IPS-15b (cell line): Measurements from ENCODE around the gene HS6ST3.

Experiments
- H3K27me3 ChIP-seq: one replicate; pipeline ENCODE4 v1.6.1; 2013; ENCODE audit warnings: low read length; ENCODE audit not compliant: control insufficient read depth, insufficient read depth
- H3K36me3 ChIP-seq: one replicate; pipeline ENCODE4 v1.6.1; 2013; ENCODE audit warnings: low read length; ENCODE audit not compliant: control insufficient read depth, insufficient read depth
- H3K4me1 ChIP-seq: one replicate; pipeline ENCODE4 v1.6.1; 2013; ENCODE audit warnings: mild to moderate bottlenecking, low read length; ENCODE audit not compliant: control insufficient read depth, insufficient read depth
- H3K4me3 ChIP-seq: one replicate; pipeline ENCODE4 v1.5.1; 2013; ENCODE audit warnings: low read depth, low read length
- H3K9ac ChIP-seq: one replicate; pipeline ENCODE4 v1.6.1; 2013; ENCODE audit warnings: low read depth, mild to moderate bottlenecking, low read length
- H3K9me3 ChIP-seq: one replicate; pipeline ENCODE4 v1.6.1; 2013; ENCODE audit warnings: mild to moderate bottlenecking, low read length; ENCODE audit not compliant: control insufficient read depth, insufficient read depth

HS6ST3 gene

DNA sequence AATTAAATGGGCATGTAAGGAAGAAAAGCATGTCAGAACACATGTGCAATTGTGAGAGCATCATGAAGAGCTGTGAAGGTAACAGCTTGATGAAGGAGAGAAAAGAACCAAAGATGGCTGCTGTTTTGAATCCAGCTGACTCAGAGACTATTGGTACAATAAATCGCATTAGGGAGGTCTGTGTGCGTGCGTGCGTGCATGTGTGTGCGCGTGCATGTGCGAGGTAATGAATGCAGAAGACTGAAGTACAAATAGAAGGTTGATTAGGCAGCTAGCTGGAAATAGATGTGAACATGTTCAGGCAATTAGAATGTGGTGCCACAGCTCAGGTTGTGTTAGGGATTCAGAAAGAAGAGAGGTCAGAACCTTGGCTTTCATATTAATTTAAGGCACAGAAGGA lies 463.9 kb downstream of the HS6ST3 start:
- Histone ChIP-seq H3K4me1 (no peaks in the 10 kb centered on the region), H3K9me3 (no peaks in the 10 kb centered on the region), H3K27me3 (no peaks in the 10 kb centered on the region), H3K9ac (no peak overlapping the region), H3K4me3 (no peak overlapping the region), H3K36me3 (no peaks in the 10 kb centered on the region)

DNA sequence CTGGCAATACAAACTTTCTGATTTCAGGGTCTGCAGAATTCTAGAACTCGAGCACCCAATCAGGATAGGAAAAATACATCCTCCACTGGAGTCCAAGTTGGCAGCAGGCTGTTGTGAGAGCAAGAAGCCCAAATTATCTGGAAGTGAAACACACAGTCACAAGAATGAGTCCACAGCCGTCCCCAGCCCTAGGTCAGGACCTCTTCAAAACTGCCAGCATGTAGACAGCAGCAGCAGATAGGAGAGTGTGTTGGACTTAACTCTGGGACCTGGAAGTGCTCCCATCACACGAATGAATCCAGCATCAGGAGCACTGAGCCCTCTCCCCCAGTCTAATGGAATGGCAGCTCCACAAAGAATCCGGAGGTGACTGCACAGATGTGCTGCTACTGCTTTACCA lies 483.7 kb downstream of the HS6ST3 start:
- Histone ChIP-seq H3K36me3 (no peaks in the 10 kb centered on the region), H3K4me1 (no peaks in the 10 kb centered on the region), H3K9me3 (no peaks in the 10 kb centered on the region), H3K9ac (no peak overlapping the region), H3K4me3 (no peak overlapping the region), H3K27me3 (no peaks in the 10 kb centered on the region)

DNA sequence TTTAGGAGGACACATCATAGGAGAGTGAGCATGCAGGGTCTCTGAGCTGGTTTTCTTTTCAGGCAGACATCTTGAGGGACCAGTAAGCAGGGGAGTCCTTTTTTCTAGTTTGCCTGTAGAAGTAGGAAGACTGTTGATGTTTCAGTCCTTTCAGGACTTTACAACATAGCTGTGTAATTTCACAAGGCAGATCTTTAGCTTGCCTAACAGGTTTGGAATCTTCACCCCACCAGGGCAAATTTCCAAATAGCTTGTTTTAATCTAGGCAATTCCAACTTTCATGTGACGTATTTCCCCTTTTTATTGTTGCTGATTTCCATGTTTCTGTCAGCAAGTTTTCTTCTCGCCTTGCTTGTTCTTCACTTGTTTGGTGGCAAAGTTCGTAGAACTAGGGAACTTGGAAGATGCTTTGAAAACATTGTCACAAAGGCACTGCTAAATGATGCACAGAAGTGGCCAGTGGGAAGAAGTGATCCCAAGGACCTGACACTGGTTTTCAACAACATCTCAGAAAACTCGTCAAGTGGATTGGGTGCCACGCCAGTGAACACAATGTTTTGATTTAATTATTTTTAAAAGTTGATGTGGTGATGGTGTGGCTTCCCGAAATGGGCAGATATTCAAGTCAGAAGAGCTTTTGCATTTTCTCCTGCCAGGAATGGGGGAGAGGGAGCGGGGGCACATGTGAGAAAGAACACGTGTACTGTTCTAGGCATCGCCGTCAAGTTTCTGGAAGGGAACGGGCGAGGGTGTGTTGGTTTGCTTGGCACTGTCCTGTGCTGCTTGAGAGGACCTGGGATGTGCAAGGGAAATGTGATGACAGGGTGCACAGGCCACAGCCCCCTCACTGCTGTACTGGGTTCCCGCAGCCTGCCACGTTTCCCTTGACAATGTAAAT lies 485.8 kb downstream of the HS6ST3 start:
- no peak overlapping the region for H3K4me3 ChIP-seq
- no peak overlapping the region for H3K9ac ChIP-seq
- H3K27me3 ChIP-seq: no peaks in the 10 kb centered on the region
- H3K9me3 ChIP-seq: no peaks in the 10 kb centered on the region
- H3K4me1 ChIP-seq: no peaks in the 10 kb centered on the region
- H3K36me3 ChIP-seq: no peaks in the 10 kb centered on the region

DNA sequence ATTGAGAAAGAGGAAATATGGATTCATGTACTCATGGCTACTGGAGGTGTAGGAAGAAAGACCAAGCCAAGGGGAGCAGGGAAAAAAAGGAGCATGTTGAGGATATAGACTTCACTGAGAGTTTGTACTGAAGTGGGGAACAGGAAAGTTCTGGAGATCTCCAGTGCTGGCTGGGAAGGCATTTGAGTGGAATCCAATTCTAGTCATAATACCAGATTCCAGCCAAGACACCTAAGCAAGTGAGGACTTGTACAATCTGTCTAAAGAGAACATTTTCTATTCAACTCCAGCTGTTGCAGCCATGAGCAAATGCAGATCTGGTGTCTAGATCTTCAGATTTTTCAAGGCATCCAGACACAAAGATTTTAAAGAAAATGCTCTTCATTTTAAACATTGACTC lies 491.8 kb downstream of the HS6ST3 start:
- Histone ChIP-seq H3K4me1 (no peaks in the 10 kb centered on the region), H3K9me3 (no peaks in the 10 kb centered on the region), H3K27me3 (no peaks in the 10 kb centered on the region), H3K9ac (no peak overlapping the region), H3K36me3 (no peaks in the 10 kb centered on the region), H3K4me3 (no peak overlapping the region)

DNA sequence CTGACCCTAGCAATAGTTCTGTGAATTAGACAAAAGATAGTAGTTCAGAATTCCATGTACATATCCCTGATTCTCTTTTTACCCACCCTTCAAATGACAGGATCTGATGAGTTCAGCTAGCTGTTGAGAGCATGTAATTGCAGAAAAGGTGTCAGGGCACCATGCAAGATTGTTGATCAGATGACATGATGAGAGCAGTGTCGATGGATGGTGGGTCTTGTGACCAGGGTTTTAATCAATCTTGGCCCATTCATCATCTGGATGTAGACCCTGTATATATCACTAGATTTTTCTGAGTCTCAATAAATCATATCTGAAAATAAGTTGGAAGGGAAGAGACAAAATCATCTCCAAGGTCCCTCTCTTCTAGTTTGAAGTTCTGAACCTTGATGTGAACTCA lies 525.3 kb downstream of the HS6ST3 start:
- Histone ChIP-seq H3K36me3 (no peaks in the 10 kb centered on the region), H3K4me1 (no peaks in the 10 kb centered on the region), H3K9me3 (no peaks in the 10 kb centered on the region), H3K4me3 (no peak overlapping the region), H3K9ac (no peak overlapping the region), H3K27me3 (no peaks in the 10 kb centered on the region)

DNA sequence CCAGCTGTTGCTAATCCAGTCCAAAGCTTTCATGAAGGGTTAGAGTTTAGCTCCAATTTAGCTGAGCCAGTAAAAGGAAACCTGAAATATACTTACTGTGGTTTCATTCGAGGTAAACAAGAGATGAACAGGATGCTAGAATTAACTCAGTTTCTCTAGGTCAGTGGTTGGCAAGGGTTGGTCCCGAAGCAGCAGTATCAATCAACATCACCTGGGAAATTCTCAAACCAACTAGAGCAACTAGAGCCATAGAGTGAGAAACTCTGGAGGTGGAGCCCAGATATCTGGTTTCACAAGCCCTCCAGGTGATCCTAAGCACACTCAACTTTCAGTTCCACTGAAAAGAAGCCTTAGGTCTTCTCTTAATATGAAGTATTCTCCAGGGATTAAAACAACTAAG lies 527.6 kb downstream of the HS6ST3 start:
- Histone ChIP-seq H3K27me3 (no peaks in the 10 kb centered on the region), H3K9me3 (no peaks in the 10 kb centered on the region), H3K36me3 (no peaks in the 10 kb centered on the region), H3K4me3 (no peak overlapping the region), H3K4me1 (no peaks in the 10 kb centered on the region), H3K9ac (no peak overlapping the region)

DNA sequence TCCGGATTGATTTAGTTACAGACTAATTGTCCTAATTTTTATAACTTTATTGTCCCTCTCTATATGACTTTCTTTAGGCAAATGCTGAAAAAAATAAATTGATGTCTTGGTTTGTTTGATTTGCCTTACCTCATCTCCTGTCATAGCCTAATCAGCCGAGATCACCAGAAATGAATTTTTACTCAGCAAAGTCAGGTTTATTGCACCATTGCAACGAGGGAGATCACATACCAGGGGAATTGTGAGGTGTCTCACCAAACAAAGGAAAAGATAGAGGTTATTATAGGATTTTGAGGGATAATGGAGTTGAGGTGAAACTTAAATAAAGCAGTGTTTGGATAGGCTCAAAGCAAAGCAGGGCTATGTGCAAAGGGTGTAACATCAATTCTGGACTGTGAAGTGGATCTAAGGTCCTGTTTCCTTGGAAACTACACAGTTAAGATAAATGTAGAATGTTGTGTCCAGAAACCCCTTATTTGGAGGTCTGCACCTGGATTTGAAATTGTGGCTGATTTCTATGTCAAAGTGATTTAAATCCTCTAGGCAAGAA lies 531.8 kb downstream of the HS6ST3 start:
- Histone ChIP-seq H3K9me3 (no peaks in the 10 kb centered on the region), H3K9ac (no peak overlapping the region), H3K4me1 (no peaks in the 10 kb centered on the region), H3K27me3 (no peaks in the 10 kb centered on the region), H3K4me3 (no peak overlapping the region), H3K36me3 (no peaks in the 10 kb centered on the region)

DNA sequence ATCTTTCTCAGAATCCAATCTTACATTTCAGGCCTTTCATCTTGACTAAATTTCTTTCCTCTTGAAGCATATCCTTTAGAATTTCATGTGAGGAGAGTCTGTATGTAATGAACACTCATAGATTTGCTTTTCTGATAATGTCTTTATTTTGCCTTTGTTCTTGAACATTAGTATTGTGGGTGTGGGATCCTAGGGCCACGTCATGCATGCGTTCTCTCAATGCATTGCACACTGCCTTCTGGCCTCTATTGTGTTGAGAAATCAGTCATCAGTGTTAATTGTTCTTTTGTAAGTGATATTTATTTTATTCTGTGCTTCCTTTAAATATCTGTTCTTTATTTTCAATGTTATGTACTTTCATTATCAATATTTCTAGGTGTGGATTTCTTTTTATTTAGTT lies 539.4 kb downstream of the HS6ST3 start:
- no peaks in the 10 kb centered on the region for H3K4me1 ChIP-seq
- H3K9me3 ChIP-seq: no peaks in the 10 kb centered on the region
- H3K9ac ChIP-seq: no peak overlapping the region
- no peaks in the 10 kb centered on the region for H3K36me3 ChIP-seq
- H3K27me3 ChIP-seq: no peaks in the 10 kb centered on the region
- no peak overlapping the region for H3K4me3 ChIP-seq

DNA sequence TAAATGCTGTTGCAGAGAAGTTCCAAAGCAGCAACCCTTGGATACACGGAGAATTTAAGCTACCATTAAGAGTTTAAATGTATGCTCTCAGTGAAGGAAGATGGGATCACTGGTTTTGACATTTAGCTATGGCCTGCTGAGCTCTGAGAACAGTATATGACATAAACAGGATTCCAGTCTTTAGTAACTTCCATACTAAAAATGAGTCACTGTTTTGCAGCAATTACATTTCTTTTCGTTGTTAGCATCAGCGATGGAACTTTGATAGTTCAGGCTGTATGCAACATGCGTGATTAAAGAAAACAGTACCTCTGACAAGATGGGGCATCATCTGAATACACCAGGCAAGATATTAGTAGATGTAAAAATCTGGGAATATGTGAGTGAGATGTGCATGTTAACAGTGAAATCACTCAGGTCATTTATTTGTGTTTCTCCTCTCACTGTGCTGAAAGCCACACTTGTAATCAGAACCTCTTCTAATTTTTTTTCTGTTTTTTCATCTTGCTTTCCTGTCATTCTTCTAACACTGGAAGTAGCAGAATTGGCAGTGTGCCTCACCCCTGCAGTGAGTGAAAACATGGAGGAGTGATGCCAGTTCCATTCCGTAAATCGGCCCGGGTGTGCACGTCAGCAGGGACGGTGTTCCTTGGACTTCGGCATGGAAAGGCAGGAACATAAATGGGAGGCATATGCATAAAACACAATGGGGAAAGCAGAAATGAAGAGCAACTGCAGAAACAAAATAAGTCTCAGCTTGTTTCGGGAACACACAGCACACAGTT lies 542.8 kb downstream of the HS6ST3 start:
- Histone ChIP-seq H3K4me1 (no peaks in the 10 kb centered on the region), H3K9ac (no peak overlapping the region), H3K27me3 (no peaks in the 10 kb centered on the region), H3K4me3 (no peak overlapping the region), H3K9me3 (no peaks in the 10 kb centered on the region), H3K36me3 (no peaks in the 10 kb centered on the region)

DNA sequence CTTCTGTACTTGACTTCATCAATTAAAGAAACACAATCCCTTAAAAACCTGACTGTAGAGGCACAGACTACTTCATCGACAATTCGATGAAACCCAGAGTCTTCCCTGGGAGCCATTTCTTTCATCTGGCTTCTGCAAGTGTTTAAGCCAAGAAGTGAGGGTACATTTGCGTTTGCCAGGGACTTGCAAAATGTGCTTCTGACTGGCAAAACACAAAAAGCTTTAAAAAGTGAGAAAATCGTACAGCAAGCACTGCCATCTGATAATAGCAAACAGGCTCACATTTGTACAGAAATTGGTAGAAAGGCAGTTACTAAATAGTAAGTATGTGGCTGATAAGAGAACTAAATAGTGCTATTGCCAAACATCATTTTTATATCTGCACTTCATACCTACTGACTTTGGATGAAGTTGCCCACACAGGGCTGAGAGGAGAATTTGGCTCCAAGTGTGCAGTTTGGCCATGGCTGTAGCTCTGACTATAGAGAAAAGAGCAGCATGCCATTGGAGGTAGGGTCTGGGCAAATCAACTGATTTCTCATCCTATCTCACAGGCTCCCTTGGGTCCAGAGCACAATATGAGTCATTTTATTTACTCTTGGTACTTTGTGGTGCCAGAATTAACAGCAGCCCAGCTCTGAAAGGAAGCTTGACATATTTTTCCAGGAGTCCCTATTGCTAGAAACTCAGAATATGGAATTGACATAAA lies 546.2 kb downstream of the HS6ST3 start:
- Histone ChIP-seq H3K4me1 (no peaks in the 10 kb centered on the region), H3K9ac (no peak overlapping the region), H3K4me3 (no peak overlapping the region), H3K9me3 (no peaks in the 10 kb centered on the region), H3K27me3 (no peaks in the 10 kb centered on the region), H3K36me3 (no peaks in the 10 kb centered on the region)

DNA sequence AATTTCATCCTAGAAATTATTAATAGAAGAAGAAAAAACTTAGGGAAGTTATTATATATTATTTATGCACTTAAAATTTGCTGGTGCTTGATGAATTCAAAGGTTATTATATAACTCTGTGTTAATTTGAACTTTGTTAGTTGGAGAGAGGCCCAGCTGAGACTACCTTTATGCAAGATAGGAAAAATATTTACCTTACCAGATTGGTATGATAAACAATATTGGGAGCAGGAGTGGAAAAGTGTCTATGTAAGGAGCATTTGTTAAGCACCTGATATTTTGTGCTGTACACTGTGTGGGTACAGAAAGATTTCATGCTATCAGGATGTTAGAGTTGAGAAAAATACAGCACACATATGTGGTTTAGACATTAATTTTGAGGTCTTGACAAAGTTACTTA lies 547.1 kb downstream of the HS6ST3 start:
- H3K4me3 ChIP-seq: no peak overlapping the region
- H3K4me1 ChIP-seq: no peaks in the 10 kb centered on the region
- H3K36me3 ChIP-seq: no peaks in the 10 kb centered on the region
- no peak overlapping the region for H3K9ac ChIP-seq
- no peaks in the 10 kb centered on the region for H3K9me3 ChIP-seq
- no peaks in the 10 kb centered on the region for H3K27me3 ChIP-seq
